ENCODE data around the gene TIGD1.

Gene TIGD1

DNA sequence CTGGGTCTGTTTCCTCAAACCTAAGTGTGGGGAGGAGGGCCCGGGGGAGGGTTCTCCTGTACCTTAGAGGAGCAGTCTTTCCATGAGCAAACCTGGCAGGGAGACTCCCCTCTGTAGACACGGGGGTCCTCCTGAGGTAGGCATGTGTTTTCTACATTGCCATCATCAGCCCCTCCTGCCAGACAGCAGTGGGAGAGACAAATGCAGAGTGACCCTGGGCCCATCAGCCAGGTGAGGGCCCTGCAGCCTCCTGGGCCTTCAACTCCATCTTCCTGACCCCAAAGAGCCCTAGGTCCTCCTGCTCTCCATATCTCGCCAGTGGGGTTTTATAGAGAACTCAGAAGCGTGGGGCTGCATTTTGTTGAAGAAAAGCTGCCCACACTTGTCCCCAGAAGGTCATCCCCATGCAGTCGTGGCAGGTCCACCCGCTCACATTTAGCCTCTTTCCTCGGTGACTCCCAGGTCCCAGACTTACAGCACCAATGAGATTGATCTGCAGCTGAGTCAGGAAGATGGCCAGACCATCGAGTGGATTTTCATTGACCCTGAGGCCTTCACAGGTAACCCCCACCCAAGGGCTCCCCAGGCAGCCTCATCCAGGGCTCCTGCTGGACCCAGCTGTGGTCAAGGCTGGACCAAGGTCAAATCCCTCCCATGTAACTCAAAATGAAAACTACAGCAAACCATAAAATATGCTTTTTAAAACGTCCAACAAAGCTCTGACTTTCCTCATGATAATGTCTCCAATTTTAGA, 8.2 kb downstream of the TIGD1 start:
- DNase-seq (ENCODE audit: low spot score), result no peak
- in situ Hi-C loops (cut with MboI; ENCODE audit: low sequenced_read_pairs, unreplicated experiment), result no loop called here
- TF ChIP-seq, protein P1, sequence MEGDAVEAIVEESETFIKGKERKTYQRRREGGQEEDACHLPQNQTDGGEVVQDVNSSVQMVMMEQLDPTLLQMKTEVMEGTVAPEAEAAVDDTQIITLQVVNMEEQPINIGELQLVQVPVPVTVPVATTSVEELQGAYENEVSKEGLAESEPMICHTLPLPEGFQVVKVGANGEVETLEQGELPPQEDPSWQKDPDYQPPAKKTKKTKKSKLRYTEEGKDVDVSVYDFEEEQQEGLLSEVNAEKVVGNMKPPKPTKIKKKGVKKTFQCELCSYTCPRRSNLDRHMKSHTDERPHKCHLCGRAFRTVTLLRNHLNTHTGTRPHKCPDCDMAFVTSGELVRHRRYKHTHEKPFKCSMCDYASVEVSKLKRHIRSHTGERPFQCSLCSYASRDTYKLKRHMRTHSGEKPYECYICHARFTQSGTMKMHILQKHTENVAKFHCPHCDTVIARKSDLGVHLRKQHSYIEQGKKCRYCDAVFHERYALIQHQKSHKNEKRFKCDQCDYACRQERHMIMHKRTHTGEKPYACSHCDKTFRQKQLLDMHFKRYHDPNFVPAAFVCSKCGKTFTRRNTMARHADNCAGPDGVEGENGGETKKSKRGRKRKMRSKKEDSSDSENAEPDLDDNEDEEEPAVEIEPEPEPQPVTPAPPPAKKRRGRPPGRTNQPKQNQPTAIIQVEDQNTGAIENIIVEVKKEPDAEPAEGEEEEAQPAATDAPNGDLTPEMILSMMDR (IDR thresholded peaks at IDR 0.05; ENCODE audit: borderline replicate concordance, control extremely low read depth, extremely low read depth, insufficient read depth, missing control alignments), result no peak

DNA sequence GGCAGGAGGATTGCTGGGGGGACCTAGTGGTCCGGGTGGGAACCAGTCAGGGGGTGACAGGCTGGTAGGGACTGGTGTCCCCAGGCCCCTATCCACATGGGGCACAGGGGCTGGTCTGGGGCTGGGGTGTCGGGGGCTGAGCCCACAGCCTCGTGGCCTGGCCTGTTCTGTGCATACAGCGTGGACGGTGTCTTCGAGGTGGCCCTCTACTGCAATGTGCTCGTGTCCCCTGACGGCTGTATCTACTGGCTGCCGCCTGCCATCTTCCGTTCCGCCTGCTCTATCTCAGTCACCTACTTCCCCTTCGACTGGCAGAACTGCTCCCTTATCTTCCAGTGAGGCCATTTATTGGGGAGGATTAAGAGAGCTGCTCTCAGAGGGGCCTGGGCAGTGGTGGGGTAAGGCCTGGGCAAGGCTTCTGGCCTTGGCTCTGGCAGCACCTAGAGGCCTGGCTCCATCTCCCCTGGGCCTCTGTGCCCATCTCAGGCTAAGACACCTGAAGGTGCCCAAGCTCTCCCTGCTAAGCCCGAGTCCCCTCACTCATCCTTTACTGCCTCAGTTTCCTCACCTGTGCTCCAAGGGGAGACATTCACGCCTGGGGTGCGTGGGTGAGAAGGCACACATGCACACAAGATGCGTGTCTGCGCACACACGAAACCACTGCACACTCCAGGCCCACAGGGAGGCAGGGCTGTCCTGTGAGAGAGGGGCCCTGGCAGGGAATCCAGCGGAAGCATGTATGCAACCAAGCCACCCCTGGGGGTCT, 9.0 kb downstream of the TIGD1 start:
- no peak for DNase-seq (ENCODE audit: low spot score)
- TF ChIP-seq, protein P1 (IDR thresholded peaks at IDR 0.05; ENCODE audit: borderline replicate concordance, control extremely low read depth, extremely low read depth, insufficient read depth, missing control alignments), result no peak
- in situ Hi-C loops (cut with MboI; ENCODE audit: low sequenced_read_pairs, unreplicated experiment), result no loop called here

DNA sequence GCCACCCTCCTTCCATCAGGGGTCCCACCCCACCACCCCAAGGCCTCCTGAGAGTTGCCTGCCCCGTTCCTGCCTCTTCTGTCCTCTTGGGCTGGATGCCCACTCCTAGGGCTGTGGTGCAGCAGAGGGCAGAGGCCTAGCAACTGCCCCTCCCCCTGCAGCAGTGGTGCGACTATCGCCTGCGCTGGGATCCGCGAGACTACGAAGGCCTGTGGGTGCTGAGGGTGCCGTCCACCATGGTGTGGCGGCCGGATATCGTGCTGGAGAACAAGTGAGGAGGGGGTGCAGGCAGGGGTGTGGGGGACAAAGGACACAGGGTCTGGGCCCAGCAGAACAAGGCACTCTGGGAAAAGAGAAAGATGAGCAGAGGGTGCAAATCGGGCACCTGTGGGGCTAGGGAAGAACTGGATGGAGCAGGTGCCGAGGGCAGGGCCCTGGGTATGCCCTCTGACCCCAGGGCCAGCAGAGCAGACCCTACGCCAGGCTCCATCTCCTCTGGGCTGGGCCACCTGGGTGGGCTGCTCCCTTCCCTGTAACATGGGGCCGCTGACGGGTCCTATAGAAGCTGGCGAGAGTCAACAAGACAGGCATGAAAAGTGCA, 9.8 kb downstream of the TIGD1 start:
- no peak for DNase-seq (ENCODE audit: low spot score)
- TF ChIP-seq, protein P1 (IDR thresholded peaks at IDR 0.05; ENCODE audit: borderline replicate concordance, control extremely low read depth, extremely low read depth, insufficient read depth, missing control alignments), result no peak
- in situ Hi-C loops (cut with MboI; ENCODE audit: low sequenced_read_pairs, unreplicated experiment), result no loop called here

DNA sequence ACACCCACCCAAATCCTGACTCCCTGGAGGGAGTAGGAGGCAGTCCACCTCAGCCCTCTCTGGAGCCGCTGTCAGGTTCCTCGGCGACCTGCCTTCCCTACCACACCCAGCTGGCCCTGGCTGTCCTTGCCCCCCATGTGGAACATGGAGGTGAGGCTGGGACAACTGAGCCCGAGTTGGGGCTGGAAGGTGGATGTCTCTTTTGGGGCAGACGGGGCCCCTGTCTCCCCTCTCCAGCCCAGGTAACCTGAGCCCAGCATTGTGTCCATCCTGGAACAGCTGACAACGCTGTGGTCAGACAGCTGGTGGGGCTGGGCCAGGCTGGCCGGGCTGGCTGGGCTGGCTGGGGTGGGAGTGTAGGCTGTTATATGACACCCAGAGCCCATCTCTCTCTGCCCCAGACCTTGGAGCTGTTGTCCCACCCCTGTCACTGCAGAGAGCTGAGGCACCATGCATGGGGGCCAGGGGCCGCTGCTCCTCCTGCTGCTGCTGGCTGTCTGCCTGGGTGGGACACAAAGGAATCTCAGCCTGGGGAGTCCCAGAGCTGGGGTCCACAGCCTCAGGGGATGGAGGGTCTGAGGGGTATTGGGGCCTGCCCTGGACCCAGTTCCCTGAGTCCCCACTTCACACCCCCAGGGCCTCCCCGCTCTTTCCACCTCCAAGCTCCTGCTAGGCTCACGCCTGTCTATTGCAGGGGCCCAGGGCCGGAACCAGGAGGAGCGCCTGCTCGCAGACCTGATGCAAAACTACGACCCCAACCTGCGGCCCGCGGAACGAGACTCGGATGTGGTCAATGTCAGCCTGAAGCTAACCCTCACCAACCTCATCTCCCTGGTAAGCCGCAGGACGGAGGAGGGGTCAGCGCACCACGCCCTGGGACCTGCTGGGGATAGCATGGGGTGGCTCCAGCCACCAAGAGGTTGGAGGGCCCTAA, 10.8 kb downstream of the TIGD1 start, which contains the start of gene CHRNG:
Gene CHRNG, plus strand, starts transcription at position 395 of the 934 bp plus-strand sequence. Its CDS starts 56 bp downstream, at position 451.
- TF ChIP-seq, protein P1 (IDR thresholded peaks at IDR 0.05; ENCODE audit: borderline replicate concordance, control extremely low read depth, extremely low read depth, insufficient read depth, missing control alignments), result no peak
- in situ Hi-C loops (cut with MboI; ENCODE audit: low sequenced_read_pairs, unreplicated experiment), result no loop called here

DNA sequence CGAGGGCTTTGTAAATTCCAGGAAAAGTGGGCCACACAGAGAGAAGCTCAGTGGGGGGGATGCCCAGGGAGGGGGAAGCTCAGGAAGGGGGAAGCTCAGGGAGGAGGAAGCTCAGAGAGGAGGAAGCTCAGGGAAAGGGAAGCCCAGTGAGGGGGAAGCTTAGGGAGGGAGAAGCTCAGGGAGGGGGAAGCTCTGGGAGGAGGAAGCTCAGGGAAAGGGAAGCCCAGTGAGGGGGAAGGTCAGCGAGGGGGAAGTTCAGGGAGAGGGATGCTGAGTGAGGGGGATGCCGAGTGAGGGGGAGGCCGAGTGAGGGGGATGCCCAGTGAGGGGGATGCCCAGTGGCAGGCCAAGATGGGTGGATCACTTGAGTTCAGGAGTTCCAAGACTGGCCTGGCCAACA, 11.7 kb downstream of the TIGD1 start:
- in situ Hi-C loops (cut with MboI; ENCODE audit: low sequenced_read_pairs, unreplicated experiment), result no loop called here
- TF ChIP-seq, protein P1 (IDR thresholded peaks at IDR 0.05; ENCODE audit: borderline replicate concordance, control extremely low read depth, extremely low read depth, insufficient read depth, missing control alignments), result no peak

More for the DNA sequence above, 10.8 kb downstream of the TIGD1 start, which contains the start of gene CHRNG:
- DNase-seq (ENCODE audit: low spot score), result no peak

More for the DNA sequence above, 11.7 kb downstream of the TIGD1 start:
- DNase-seq (ENCODE audit: low spot score), result no peak

Measured in GM13976 (cell line).